GM04504 (cell line): ENCODE results near the gene RUFY4.
"Not testable (repeated sequence)": the region's sequence is repeated elsewhere in the genome, so short reads cannot be mapped to it uniquely, and the experiment has no call there.

Experiments
- DNase-seq: peaks from one replicate; pipeline ENCODE4 v3.0.0-alpha.2; 2012; ENCODE audit warnings: low read depth

RUFY4 gene

DNA sequence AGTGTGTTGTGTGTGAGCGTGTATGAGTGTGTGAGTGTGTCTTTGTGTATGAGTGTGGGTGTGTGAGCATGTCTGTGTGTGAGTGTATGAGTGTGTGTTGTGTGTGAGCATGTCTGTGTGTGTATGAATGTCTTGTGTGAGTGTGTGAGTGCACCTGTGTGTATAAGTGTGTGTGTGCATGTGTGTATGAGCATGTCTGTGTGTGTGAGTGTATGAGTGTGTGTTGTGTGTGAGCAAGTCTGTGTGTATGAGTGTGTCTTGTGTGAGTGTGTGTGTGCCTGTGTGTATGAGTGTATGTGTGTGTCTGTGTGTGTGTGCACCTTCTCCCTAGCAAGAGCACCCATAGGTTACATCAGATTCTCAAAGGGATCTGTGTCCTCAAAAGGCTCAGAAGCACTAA is 37.8 kb upstream of the RUFY4 start:
- no peak for DNase-seq

GRCh38 chr2:218031771-218032257 is 37.2 kb upstream of the RUFY4 start:
- no peak for DNase-seq

GRCh38 chr2:218032336-218033171 is 36.5 kb upstream of the RUFY4 start:
- DNase-seq: no peak

DNA sequence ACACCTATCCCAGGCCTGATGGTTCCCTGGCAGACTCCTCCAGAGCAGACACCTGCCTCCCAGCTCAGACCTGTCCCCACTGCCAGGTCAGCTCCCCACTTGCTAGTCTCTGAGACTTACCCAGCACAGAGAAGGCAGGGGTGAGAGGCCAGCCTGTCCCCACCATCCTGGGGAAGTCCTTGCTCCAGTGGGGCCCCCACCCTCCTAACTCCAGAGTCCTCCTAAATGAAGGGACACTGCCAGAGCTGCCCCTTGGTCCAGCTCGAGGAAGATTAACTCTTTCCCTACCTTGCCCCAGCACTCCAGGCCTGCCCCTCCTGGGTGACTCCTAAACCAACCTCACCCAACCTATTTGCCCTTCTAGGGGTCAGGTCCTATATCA is 35.9 kb upstream of the RUFY4 start:
- DNase-seq: no peak

GRCh38 chr2:218033590-218034496 is 35.2 kb upstream of the RUFY4 start:
- DNase-seq: no peak

GRCh38 chr2:218034497-218035213 is 34.4 kb upstream of the RUFY4 start:
- peak; percentile 29 for DNase-seq

- DNase-seq: no peak
These were observed 33.5 kb upstream of the RUFY4 start for GRCh38 chr2:218035463-218036100.

DNA sequence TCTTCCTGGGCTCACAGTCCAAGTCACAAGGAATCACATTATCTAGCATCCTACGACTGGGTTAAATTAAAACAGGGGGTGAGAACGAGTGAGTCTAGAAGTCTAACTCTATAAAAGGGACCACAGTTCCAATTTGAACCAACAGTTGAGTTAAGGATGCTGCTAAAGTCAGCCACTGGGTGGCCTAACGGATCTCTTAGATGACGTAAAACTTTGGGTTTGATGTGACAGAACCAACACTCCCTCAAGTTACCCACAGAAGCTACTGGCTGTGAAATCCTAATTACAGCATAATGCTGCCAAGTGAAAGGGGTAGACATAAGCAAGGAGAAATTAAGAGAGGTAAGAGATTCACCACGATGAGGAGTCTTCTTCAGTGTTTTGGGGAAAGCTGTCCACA is 32.7 kb upstream of the RUFY4 start:
- DNase-seq: no peak

GRCh38 chr2:218039171-218039570 is 29.9 kb upstream of the RUFY4 start:
- no peak for DNase-seq

GRCh38 chr2:218040883-218041282 is 28.2 kb upstream of the RUFY4 start:
- no peak for DNase-seq

DNA sequence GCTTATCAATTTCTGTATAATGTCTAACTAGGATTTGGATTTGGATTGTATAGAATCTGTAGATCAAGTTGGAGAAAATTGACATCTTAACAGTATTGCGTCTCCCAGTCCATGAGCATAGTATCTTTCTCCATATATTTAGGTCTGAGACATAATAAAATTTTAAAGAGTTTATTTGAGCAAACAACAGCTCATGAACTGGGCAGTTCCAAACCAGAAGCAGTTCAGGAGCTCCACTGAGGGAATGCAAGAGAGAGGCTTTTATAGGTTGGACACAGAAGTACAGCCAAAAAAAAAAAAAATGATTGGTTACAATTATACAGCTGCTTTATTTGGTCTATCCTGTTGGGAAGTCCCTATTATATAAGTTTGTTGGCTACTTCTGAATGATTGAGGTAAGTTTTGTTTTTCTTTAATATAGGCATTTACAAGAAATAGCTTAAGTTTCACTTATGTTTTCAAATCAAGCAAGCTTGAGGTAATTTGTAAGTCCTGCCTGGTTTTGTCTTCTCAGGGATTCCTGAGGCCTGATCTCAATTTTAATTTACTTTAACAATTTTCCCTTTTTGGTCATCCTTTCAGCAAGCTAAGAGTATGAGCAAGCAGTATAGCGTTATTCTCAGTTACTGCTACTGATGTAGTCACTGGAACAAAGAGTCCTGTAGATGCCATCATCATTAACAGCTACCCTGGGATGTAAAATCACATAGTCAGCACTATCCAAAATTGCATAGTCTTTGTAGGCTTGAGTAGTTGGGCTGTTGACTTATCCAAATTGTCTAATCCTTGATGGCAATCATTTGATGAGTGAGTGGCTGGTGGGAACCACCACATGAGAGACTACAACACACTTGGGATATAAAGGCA is 27.5 kb upstream of the RUFY4 start:
- no peak for DNase-seq

DNA sequence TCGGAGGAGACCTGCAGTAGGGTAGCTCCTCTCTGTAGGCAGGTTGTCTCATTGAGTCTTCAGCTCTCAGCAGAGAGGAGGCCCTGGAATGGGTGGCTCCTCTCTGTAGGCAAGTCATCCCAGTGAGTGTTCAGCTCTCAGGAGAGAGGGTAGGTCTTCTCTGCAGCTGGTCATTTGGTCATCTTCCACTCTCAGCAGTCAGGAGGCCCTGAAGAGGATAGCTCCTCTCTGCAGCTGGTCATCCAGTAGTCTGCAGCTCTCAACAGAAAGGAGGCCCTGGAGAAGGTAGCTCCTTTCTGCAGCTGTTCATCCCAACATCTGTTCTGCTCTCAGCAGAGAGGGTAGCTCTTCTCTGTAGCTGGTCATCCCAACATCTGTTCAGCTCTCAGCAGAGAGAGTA is 26.0 kb upstream of the RUFY4 start:
- no peak for DNase-seq

DNA sequence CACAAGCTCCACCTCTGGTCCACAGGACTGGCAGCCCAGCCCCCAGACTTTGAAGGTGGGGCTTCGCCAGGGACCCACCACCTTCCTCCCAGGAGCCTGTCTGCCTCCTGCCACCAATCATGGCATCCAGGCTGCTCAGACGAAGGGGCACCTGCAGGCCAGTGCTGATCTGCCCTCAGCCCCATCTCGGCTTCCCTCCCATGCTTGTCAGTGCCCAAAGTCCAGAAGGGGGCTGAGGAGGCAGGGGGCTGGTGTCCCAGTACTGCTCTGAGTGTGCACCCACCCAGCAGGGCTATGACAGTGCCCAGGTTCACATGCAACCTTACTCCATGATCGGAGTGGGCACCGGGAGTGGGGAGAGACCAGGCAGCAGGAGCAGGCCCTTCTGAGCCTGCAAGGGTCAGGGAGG is 25.3 kb upstream of the RUFY4 start:
- no peak for DNase-seq

GRCh38 chr2:218044599-218044998 is 24.5 kb upstream of the RUFY4 start:
- not testable (repeated sequence) for DNase-seq

GRCh38 chr2:218046238-218046637 is 22.8 kb upstream of the RUFY4 start:
- DNase-seq: no peak

DNA sequence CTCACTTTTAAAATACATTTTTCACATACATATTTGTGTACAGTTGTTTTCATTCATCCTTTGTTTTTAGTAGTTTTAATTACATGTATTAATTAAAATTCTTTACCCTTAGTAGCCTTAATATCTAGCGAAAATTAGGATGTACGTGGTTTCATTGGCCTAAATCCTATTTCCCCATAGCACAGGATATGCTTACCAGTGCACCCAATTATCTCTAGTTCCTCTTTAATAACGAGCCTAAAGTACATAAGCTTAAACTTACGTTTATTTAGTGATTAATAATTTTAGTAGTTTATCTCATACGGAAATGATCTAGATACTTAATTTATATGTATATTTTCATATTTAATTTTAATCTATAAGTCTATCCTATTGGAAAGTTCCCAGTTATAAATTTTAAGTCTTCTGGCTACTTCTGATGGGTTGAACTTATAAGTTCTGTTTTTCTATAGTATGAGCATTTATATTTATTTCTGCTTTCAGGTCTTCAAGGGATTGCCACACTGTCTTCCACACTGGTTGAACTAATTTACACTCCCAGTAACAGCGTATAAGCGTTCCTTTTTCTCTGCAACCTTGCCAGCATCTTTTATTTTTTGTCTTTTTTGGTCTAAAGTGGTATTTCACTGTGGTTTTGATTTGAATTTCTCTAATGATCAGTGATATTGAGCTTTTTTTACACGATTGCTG is 21.4 kb upstream of the RUFY4 start:
- no peak for DNase-seq

DNA sequence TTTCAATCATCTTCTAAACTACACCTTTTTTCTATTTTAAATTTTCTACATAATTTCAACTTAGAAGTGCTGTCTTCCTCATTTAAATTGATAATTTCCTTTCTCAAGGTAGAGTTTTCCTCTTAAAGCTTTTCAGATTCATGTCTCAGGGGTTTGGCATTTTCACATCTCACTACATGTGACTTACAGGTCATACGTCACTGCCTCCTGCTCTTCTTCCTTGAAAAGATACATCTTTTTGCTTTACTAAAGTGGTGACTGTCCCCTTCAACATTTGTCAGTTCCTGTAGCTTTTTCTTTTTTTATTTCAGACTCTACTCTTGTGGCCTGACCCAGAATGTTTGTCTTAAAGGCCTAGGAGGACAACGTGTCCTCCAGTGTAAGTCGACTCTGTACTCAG is 17.1 kb upstream of the RUFY4 start:
- DNase-seq: no peak

GRCh38 chr2:218059289-218059688 is 9.8 kb upstream of the RUFY4 start:
- DNase-seq: no peak

DNA sequence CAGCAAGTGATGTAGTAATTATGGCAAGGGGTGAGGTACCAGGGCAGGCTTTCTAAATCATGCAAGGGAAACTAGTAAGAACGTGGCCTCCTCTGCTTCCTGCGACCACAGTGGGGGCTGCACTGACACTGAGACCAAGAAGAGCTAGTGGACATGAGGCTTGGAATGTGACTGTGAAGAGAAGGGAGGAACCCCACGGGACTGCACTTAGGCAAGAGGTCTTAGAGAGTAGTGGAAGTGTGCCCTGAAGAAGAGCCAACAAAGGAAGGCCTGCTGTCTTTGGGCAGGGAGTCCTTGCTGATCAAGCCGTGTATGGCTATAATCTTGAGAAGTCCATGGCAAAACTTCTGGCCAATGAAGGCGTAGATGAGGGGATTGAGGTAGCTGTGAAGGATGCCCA is 8.9 kb upstream of the RUFY4 start:
- no peak for DNase-seq

- DNase-seq: no peak
These were observed 7.9 kb upstream of the RUFY4 start for GRCh38 chr2:218060950-218061660.
